ENCODE results near the gene EPB41L1.

EPB41L1 gene

DNA sequence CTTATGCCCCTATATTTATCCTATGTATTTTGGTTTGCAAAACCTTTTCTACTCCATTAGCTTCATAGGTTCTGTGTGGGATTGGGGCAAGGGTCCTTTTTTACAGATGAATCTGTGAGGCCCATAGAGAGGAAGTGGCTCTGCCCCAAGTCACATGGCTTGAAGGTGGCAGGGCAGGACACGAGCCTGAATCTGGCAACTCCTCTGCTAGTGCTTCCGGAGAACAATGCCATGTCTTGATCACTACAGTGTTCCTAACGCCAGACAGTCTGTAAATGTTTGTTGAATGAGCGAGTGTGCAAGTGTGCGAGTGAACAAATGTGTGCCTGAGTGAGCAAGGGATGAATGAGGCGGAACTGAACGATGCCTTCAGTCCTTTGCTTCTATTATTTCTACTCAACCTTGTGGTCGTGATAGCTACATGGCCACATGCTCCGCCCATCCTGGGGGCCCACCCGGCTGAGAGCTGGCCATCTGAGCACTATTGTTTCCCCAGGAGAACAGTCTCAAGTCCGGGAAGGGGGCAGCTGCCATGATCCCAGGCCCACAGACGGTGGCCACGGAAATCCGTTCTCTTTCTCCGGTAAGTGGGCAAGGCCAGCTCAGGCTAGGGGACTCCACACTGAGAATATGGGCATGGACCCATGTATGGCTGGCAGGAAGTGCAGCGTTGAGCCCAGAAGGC is 64.0 kb downstream of the EPB41L1 start:
- peak in 12 of 56 donors; percentile 2 to 34 (median 23) for DNase-seq

DNA sequence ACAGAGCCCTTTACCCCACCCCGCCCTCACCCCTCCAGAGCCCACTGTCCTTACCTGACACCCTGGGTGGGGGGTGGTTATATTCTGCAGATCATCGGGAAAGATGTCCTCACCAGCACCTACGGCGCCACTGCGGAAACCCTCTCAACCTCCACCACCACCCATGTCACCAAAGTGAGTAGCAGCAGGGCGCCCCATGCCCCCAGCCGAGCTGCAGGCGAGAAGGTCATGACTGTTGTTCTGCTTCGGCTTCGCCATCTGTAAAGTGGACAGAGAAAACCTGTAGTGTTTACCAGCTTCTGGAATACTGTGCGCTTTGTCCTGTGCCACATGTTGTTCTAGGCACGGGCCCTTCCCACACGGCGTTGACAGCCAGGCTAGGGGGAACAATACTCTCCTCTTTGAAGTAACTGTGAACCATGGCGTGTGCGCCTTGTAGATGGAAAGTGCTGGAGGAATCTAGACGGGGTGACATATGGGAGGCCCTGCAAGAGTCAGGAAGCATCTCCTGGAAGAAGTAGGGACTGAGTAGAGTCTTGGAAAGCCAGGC is 65.2 kb downstream of the EPB41L1 start:
- DNase-seq = peak in 29 of 56 donors; percentile 7 to 73 (median 33)

DNA sequence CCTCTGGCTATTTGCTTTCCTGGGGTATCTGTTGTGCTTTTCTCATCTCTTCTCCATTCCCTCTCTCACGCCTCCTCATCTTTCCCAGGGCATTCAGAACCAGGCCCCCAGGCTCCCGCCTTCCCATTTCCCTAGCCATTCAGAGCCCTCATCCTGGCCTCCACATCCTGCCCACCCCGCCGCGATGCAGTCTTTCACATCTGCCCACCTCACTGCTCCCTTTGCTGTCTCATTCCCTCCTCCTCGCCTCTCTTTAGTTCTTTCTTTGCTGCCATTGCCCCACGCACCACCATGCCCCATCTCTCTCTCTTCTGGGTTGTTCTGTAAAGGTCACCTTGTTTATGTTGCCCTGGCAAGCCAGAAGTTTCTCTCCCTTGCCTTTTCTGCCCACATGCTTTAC is 71.1 kb downstream of the EPB41L1 start:
- no peak for DNase-seq

DNA sequence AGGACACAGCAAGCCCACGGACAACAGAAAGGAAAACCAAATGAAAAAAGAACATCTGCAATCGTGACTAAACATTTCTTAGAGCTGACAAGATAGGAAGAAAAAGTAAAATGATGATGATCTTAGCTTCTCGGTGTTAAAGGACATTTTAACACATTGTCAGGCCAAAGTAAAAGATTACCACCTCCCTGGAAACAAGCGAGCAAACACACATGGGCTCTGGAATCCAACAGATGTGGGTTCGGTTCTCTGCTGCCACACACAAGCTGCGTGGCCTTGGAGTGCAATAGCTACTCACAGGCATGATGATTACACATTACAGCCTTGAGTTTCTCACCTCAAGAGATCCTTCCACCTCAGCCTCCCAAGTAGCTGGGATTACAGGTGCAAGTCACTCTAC is 74.2 kb downstream of the EPB41L1 start:
- no peak for DNase-seq

DNA sequence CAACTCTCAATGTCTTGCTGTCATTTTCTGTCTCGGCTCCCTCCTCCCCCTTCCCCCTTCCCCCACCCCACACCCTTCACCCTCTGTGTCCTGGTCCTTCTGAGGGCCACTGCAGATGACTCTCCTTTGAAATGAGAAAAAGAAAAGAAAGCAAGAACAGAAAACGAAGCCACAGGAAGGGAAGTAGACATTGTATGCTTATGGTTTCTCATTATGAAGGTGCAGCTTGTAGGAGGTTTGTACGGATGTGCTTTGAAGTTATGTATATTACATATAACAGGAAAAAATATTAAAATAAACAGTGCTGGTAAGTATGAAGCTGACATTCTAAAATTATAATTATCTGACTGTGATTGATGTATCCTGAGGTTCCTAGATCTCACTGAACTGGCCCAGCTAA is 75.5 kb downstream of the EPB41L1 start:
- no peak for DNase-seq

- no peak for DNase-seq
Observed at GRCh38 chr20:36231331-36231730, 76.8 kb downstream of the EPB41L1 start.

DNA sequence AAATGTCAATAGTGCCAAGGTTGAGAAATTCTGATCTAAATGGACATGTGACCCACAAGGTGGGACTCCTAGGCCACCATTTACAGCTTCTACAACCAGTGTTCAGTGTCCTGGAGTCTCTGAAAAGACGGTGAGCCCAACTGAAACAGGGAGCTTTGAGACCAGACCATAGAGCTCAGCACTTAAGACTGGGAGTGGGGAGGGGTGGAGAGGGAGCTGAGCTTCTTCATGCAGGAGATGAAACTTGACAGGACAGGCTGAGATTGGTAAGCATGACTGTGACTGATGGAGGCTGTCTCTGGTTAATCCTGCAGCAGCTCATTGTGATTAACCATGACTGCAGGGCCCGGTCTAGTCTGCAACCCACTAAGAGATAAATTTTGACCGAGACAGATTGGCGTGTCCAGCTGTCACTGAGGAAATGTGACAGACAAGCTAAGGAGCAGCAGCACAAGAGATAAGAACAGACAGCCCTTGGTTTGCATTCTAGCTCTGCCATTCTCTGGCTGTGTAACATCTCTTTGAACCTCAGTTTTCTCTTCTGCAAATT is 80.3 kb downstream of the EPB41L1 start:
- no peak for DNase-seq

DNA sequence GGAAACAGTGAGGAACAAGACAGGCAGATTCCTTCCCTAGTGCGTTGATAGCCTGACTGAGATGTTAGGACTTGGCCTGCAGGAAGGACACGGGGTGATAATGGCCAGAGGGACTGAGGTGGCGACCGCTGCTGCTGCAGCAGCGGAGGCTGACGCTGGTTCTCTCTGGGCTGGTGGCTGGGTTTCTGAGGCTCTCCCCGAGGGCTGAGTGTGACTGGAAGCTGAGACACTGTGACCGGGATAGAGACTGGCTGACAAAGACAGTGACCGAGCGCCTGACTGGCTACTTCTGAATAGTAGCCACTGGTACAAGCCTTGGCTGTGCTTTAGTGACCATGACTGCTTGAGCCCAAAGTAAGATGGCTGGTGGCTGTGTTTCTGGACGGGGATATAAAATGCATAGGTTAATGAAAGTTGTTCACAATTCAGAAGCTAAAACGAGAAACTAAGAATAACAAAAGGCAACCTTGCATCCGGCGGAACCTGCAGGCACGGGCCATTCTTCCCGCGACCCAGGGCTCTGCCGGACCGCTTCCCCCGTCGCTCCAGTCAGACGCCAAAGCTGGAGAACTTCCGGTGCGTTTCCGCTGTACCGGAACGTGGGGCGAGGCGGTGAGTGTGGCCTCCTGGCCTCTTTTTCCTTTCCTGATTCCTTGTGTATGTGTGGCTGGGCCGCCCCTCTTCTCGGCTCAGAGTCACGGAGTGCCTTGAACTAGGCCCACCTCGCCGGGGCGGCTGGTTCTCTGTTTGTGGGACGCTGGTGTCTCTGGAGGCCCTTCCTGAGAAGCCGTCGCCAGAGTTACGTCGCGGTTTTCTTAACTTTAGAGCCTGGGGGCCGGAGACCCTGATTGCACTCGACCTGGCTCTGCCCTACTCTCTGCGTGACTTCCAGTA is 81.6 kb downstream of the EPB41L1 start, which contains the start of gene AAR2:
Gene AAR2, plus strand, starts transcription at position 587 of the 894 bp plus-strand sequence. CDS start 3,391 bp downstream, outside the sequence.
- DNase-seq = peak in 54 of 56 donors; percentile 31 to 83 (median 63)

- no peak for DNase-seq
Observed at GRCh38 chr20:36236786-36237121, 82.2 kb downstream of the EPB41L1 start.

DNA sequence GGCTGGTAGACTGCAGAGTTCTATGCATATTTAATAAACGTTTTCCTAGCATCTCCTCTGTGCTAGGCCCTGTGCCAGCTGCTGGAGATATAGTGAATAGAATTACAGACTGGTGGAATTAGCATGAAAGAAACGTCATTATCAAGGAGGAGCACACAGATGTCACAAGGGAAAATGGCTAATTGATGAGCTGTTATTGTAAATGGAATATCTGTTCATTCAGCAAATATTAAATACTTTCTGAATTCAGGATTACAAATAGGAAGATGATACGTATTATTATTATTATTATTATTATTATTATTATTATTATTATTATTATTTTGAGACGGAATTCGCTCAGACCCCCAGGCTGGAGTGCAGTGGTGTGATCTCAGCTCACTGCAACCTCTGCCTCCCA is 82.9 kb downstream of the EPB41L1 start:
- DNase-seq = no peak

DNA sequence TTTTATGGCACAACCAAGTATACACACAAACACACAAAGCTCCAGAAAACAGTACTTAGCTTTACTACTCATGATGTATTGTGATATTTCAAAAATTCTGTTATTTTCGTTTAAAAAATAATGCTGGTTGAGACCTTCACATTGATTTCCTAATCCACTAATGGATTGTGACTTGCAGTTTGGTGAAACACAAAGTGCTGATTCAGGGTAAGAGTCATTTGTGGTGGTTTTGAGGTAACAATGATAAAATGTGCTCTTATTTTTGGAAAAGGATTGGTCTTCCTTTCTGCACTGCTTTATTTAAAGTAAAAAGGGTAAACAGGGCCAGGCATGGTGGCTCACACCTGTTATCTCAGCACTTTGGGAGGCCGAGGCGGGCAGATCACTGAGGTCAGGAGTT is 83.6 kb downstream of the EPB41L1 start:
- DNase-seq = no peak

DNA sequence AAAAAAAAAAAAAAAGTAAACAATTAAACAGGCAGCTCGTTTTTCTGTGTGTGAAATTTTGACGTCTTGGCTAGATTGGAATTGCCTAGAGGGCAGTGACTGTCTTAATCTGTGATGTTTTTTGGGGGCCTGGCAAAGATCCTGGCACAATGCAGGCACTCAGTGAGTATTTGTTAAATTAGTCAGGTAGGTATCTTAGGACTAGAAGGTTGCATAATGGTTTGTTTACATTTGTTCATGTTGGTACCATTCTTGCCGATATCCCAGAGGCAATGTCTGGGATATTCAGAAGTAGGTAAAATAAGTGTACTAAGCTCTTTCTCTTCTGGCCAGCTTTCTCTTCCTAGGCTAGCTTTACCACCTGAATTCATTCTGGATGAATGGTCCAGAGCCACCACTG is 84.2 kb downstream of the EPB41L1 start:
- no peak for DNase-seq

- DNase-seq = no peak
Observed at GRCh38 chr20:36240076-36240475, 85.5 kb downstream of the EPB41L1 start.

DNA sequence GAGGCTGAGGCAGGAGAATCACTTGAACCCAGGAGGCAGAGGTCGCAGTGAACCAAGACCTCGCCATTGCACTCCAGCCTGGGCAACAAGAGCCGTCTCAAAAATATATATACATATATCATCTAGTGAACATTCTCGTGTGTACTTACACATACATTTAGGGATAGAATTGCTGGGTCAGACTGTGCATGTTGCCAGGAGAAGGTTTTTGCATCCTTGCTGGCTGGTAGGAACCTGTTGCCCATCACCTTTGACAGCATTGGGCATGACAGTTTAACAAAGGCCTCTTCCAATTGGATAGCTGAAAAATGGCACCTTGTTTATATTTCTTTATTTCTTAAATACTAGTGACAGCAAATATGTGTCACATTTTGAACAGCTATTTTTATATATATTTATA is 87.1 kb downstream of the EPB41L1 start:
- DNase-seq = no peak

- DNase-seq = no peak
Observed at GRCh38 chr20:36243726-36244125, 89.2 kb downstream of the EPB41L1 start.

GRCh38 chr20:36246401-36246800 is 91.9 kb downstream of the EPB41L1 start:
- DNase-seq = no peak

DNA sequence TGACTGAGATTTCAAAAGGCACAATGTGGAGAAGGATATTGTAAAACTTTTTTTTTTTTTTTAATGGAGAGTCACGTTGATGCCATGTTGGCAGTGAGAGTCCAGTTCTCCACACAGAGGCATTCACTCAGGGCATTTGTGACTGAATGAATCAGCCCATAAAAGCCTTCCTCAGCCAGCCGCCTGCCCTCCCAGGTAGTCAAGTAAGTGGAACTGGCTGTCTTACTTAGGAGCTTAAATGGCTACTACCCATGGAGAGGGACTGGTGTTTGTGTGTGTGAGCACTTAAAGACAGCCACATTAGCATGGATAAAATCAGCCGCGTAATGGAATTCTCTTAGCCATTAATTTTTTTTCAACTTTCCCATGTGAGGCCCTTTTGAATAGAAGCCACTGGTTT is 94.3 kb downstream of the EPB41L1 start:
- DNase-seq = peak in 9 of 56 donors; percentile 7 to 41 (median 16)

DNA sequence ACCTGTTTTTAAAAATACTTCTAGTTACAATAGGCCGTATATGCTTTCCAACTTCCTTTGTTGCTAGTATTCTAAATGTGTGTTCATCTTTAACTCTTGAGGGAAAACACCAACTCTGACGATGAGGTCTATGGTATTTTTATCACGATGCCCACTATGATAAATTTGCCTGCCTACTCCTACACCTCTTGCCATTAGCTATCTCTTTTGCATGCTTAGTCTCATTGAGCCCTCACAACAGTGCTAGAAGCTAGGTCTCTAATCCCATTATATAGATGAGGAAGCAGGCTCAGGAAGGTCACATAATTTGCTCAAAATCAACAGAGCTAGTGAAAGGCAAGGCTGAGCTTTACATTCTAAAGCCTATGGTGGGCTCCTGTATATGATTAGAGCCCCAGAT is 94.9 kb downstream of the EPB41L1 start:
- no peak for DNase-seq

DNA sequence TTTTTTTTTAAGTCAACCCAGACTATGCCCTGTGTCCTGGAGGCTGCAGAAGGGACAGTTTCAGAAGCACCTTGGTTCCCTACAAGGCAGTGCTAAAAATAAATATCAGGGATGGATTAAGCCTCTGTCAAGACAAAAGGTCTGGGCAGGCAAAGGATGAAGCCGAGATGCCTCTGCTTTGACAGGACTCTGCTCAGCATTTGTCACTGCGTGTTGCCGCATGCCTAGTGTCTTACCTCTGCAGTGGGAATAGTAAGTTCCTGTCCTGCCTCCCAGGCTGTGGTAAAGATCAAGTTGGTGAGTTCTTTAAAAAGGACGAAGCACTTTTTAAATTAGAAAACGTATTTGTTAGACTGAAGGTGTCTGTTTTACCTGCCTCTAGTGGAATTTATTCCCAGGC is 96.9 kb downstream of the EPB41L1 start:
- no peak for DNase-seq

DNA sequence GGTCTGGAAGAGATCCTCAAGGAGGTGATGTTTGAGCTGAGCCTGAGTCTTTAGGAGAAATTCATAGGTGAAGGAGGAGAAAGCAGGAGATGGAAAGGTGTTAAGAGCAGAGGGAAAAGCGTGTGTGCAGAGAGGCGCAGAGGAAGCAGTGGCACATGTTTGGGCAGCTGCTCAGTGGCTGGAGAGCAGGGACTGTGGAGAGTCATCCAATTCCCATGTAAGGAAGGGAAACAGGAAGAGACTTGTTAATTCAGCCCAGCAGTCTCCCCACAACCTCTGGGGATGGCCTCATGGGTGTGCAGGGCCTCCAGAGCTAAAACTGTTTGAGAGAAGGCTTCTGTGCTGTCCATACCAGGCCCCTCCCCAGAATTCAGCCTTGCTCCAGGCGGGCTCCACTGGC is 98.0 kb downstream of the EPB41L1 start:
- DNase-seq = no peak

- no peak for DNase-seq
Observed at GRCh38 chr20:36253036-36253435, 98.5 kb downstream of the EPB41L1 start.

DNA sequence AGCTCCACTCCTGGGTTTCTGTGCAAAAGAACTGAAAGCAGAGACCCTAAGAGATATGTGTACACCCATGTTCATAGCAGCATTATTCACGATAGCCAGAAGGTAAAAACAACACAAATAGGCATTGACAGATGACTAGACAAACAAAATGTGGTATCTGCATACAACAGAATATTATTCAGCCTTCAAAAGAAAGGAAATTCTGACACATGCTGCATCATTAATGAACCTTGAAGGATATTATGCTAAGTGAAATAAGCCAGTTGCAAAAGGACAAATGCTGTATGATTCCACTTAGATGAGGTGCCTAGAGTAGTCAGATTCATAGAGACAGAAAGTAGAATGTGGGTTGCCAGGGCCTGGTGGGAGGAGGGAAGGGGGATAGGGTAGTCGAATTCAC is 99.5 kb downstream of the EPB41L1 start:
- no peak for DNase-seq
